Stimulated activated naive B cell treated with anti-CD40 and anti-IgM and Interleukin-4, amounts not matched to agents 10 μg/mL and 1 μg/mL and 100 μg/mL, for 72 hours (primary cell): ENCODE data around the gene RABGGTA.

Experiments used
- ATAC-seq, 2 donors: fragments of 150-1000 bp; cut with Tn5 transposase; replicated peaks; 2 replicates each; pipeline ENCODE4 v1.10.0; 2021; ENCODE audit warnings: moderate library complexity in 1 of 2
- DNase-seq: peaks from one replicate; pipeline ENCODE4 v3.0.0; 2021
- H3K27ac Mint-ChIP-seq: one replicate; pipeline ENCODE4 v1.8.0; 2022; ENCODE audit warnings: mild to moderate bottlenecking, mixed read lengths
- H3K27me3 Mint-ChIP-seq, 2 donors: one replicate each; pipeline ENCODE4 v1.8.0; 2022; ENCODE audit warnings: mixed read lengths in 2 of 2
- H3K36me3 Mint-ChIP-seq, 2 donors: one replicate each; pipeline ENCODE4 v1.8.0; 2022; ENCODE audit warnings: mixed read lengths in 2 of 2, mild to moderate bottlenecking in 1 of 2
- H3K4me1 Mint-ChIP-seq, 2 donors: one replicate each; pipeline ENCODE4 v1.8.0; 2022; ENCODE audit warnings: mixed read lengths in 2 of 2, mild to moderate bottlenecking in 1 of 2
- H3K4me3 Mint-ChIP-seq, 2 donors: one replicate each; pipeline ENCODE4 v1.8.0; 2022; ENCODE audit warnings: mild to moderate bottlenecking in 2 of 2, mixed read lengths in 2 of 2, moderate library complexity in 1 of 2
- H3K9me3 Mint-ChIP-seq, 2 donors: one replicate each; pipeline ENCODE4 v1.8.0; 2022; ENCODE audit warnings: mixed read lengths in 2 of 2, mild to moderate bottlenecking in 1 of 2

The RABGGTA gene

GRCh38 chr14:24238527-24239037, 32.8 kb downstream of the RABGGTA start:
- Mint-ChIP-seq H3K4me1 (peaks cover 63 to 77% of the 10 kb centered on the region in 2 donors), H3K4me3 (no peak overlapping the region), H3K27me3 (no peaks in the 10 kb centered on the region), H3K36me3 (peaks cover 53 to 63% of the 10 kb centered on the region in 2 donors), H3K9me3 (no peaks in the 10 kb centered on the region), H3K27ac (peak overlapping the region; percentile 82)
- no peak for ATAC-seq
- no peak for DNase-seq

GRCh38 chr14:24238123-24238522, 33.3 kb downstream of the RABGGTA start:
- Mint-ChIP-seq H3K4me1 (peaks cover 62 to 76% of the 10 kb centered on the region in 2 donors), H3K9me3 (no peaks in the 10 kb centered on the region), H3K36me3 (peaks cover 53 to 63% of the 10 kb centered on the region in 2 donors), H3K27ac (peak overlapping the region; percentile 43), H3K27me3 (no peaks in the 10 kb centered on the region), H3K4me3 (no peak overlapping the region)
- no peak for DNase-seq
- ATAC-seq: no peak

- DNase-seq: no peak
- peaks cover 53 to 63% of the 10 kb centered on the region in 2 donors for H3K36me3 Mint-ChIP-seq
- no peak overlapping the region for H3K4me3 Mint-ChIP-seq
- peak overlapping the region; percentile 70 for H3K27ac Mint-ChIP-seq
- H3K9me3 Mint-ChIP-seq: no peaks in the 10 kb centered on the region
- ATAC-seq: no peak
- peaks cover 62 to 73% of the 10 kb centered on the region in 2 donors for H3K4me1 Mint-ChIP-seq
- no peaks in the 10 kb centered on the region for H3K27me3 Mint-ChIP-seq
Observed at GRCh38 chr14:24237463-24237955, 33.9 kb downstream of the RABGGTA start.

GRCh38 chr14:24236689-24237462, 34.5 kb downstream of the RABGGTA start:
- DNase-seq: no peak
- no peak for ATAC-seq
- Mint-ChIP-seq H3K4me1 (peaks cover 60 to 73% of the 10 kb centered on the region in 2 donors), H3K4me3 (no peak overlapping the region), H3K27me3 (no peaks in the 10 kb centered on the region), H3K36me3 (peaks cover 47 to 61% of the 10 kb centered on the region in 2 donors), H3K9me3 (no peaks in the 10 kb centered on the region), H3K27ac (peak overlapping the region; percentile 70)

- ATAC-seq: no peak
- Mint-ChIP-seq H3K27ac (peak overlapping the region; percentile 74), H3K27me3 (no peaks in the 10 kb centered on the region), H3K4me1 (peaks cover 58 to 71% of the 10 kb centered on the region in 2 donors), H3K36me3 (peaks cover 45 to 59% of the 10 kb centered on the region in 2 donors), H3K4me3 (no peak overlapping the region), H3K9me3 (no peaks in the 10 kb centered on the region)
- no peak for DNase-seq
Observed at GRCh38 chr14:24235804-24236688, 35.4 kb downstream of the RABGGTA start.

GRCh38 chr14:24234095-24235005, 37.0 kb downstream of the RABGGTA start:
- Mint-ChIP-seq H3K27me3 (no peaks in the 10 kb centered on the region), H3K36me3 (peaks cover 35 to 45% of the 10 kb centered on the region in 2 donors), H3K4me1 (peaks cover 42 to 54% of the 10 kb centered on the region in 2 donors), H3K4me3 (peak overlapping the region; percentile 21 to 28), H3K9me3 (no peaks in the 10 kb centered on the region), H3K27ac (peak overlapping the region; percentile 33)
- ATAC-seq (no peak), DNase-seq (no peak)

- Mint-ChIP-seq H3K4me3 (peak overlapping the region; percentile 91 to 93), H3K9me3 (no peaks in the 10 kb centered on the region), H3K4me1 (peaks cover 34 to 51% of the 10 kb centered on the region in 2 donors), H3K27me3 (no peaks in the 10 kb centered on the region), H3K27ac (peak overlapping the region; percentile 93), H3K36me3 (peaks cover 29 to 40% of the 10 kb centered on the region in 2 donors)
- no peak for ATAC-seq
- DNase-seq: no peak
Observed at GRCh38 chr14:24233538-24233866, 37.9 kb downstream of the RABGGTA start.

GRCh38 chr14:24232645-24233537, 38.5 kb downstream of the RABGGTA start, which contains the start of gene GMPR2:
GMPR2 (plus strand) TSS chr14:24232929; CDS start chr14:24233254, 325 bp downstream.
- DNase-seq (peak; percentile 23), ATAC-seq (peak; percentile 67 to 69)
- peaks cover 28 to 46% of the 10 kb centered on the region in 2 donors for H3K4me1 Mint-ChIP-seq
- H3K27me3 Mint-ChIP-seq: no peaks in the 10 kb centered on the region
- H3K9me3 Mint-ChIP-seq: no peaks in the 10 kb centered on the region
- H3K36me3 Mint-ChIP-seq: peaks cover 23 to 34% of the 10 kb centered on the region in 2 donors
- H3K4me3 Mint-ChIP-seq: peak within 1 kb of the TSS; percentile 91 to 93
- H3K27ac Mint-ChIP-seq: peak within 1 kb of the TSS; percentile 93

GRCh38 chr14:24232121-24232644, 39.2 kb downstream of the RABGGTA start, which contains the start of gene NEDD8:
NEDD8 (minus strand) TSS chr14:24232367; CDS start chr14:24232267, 100 bp downstream.
- H3K4me3 Mint-ChIP-seq: peak within 1 kb of the TSS; percentile 91 to 93
- peak within 1 kb of the TSS; percentile 93 for H3K27ac Mint-ChIP-seq
- H3K4me1 Mint-ChIP-seq: peaks cover 25 to 43% of the 10 kb centered on the region in 2 donors
- ATAC-seq: peak; percentile 83 to 85
- H3K36me3 Mint-ChIP-seq: peaks cover 20 to 32% of the 10 kb centered on the region in 2 donors
- no peaks in the 10 kb centered on the region for H3K27me3 Mint-ChIP-seq
- no peaks in the 10 kb centered on the region for H3K9me3 Mint-ChIP-seq
- DNase-seq: peak; percentile 87

GRCh38 chr14:24231263-24232120, 39.9 kb downstream of the RABGGTA start:
- H3K4me1 Mint-ChIP-seq: peaks cover 23 to 40% of the 10 kb centered on the region in 2 donors
- no peaks in the 10 kb centered on the region for H3K9me3 Mint-ChIP-seq
- H3K27ac Mint-ChIP-seq: peak overlapping the region; percentile 93
- peak; percentile 30 to 36 for ATAC-seq
- peak overlapping the region; percentile 91 to 93 for H3K4me3 Mint-ChIP-seq
- H3K27me3 Mint-ChIP-seq: no peaks in the 10 kb centered on the region
- peaks cover 16 to 28% of the 10 kb centered on the region in 2 donors for H3K36me3 Mint-ChIP-seq
- DNase-seq: no peak

GRCh38 chr14:24228902-24229301, 42.5 kb downstream of the RABGGTA start:
- ATAC-seq (no peak), DNase-seq (no peak)
- Mint-ChIP-seq H3K9me3 (no peaks in the 10 kb centered on the region), H3K4me3 (no peak overlapping the region), H3K36me3 (peaks cover 11 to 18% of the 10 kb centered on the region in 2 donors), H3K27me3 (no peaks in the 10 kb centered on the region), H3K4me1 (peaks cover 11 to 31% of the 10 kb centered on the region in 2 donors), H3K27ac (no peak overlapping the region)
